Measurements from ENCODE around the gene ERC2.

- TF ChIP-seq POLR2A (IDR thresholded peaks at IDR 0.05) (no peak), CTCF (IDR thresholded peaks at IDR 0.05) (peak in 1 of 6 experiments; percentile 36)
These were observed 649.8 kb downstream of the ERC2 start for GRCh38 chr3:55818485-55818884.
